Measurements from ENCODE around the gene FRK.

FRK gene

GRCh38 chr6:116102873-116103272 is 42.2 kb upstream of the FRK start:
- no peak for TF ChIP-seq CTCF (IDR thresholded peaks at IDR 0.05; ENCODE audit: low read depth, low read length, missing control alignments)
- Histone ChIP-seq H3K27ac (no peak overlapping the region), H3K36me3 (replicated peaks) (no peaks in the 10 kb centered on the region), H3K27me3 (replicated peaks) (no peaks in the 10 kb centered on the region), H3K4me3 (ENCODE audit: low read depth, low read length) (no peak overlapping the region)
- no peak for DNase-seq
- in situ Hi-C loops (cut with HindIII; ENCODE audit: low pct_ligation_motif_present, low sequenced_read_pairs) = no loop called here

- in situ Hi-C loops (cut with HindIII; ENCODE audit: low pct_ligation_motif_present, low sequenced_read_pairs) = no loop called here
- H3K36me3 ChIP-seq (replicated peaks) = no peaks in the 10 kb centered on the region
- H3K27ac ChIP-seq = no peak overlapping the region
Observed at GRCh38 chr6:116101790-116102189, 41.1 kb upstream of the FRK start.

GRCh38 chr6:116101302-116101718 is 40.6 kb upstream of the FRK start:
- H3K36me3 ChIP-seq (replicated peaks) = no peaks in the 10 kb centered on the region
- no peak for DNase-seq
- no peak for TF ChIP-seq CTCF (IDR thresholded peaks at IDR 0.05; ENCODE audit: low read depth, low read length, missing control alignments)

More at GRCh38 chr6:116101790-116102189, 41.1 kb upstream of the FRK start:
- Histone ChIP-seq H3K27me3 (replicated peaks) (no peaks in the 10 kb centered on the region), H3K4me3 (ENCODE audit: low read depth, low read length) (peak overlapping the region; percentile 84)
- no peak for TF ChIP-seq CTCF (IDR thresholded peaks at IDR 0.05; ENCODE audit: low read depth, low read length, missing control alignments)
- DNase-seq = no peak

GRCh38 chr6:116100419-116101301 is 40.0 kb upstream of the FRK start, which contains the start of gene NT5DC1:
TSS of gene NT5DC1 (plus strand) at chr6:116100853. CDS start at chr6:116100931, 78 bp downstream.
- Histone ChIP-seq H3K36me3 (replicated peaks) (no peaks in the 10 kb centered on the region), H3K27ac (peak within 1 kb of the TSS; percentile 61), H3K4me3 (ENCODE audit: low read depth, low read length) (peak within 1 kb of the TSS; percentile 84), H3K27me3 (replicated peaks) (no peaks in the 10 kb centered on the region)
- peak; percentile 39 for TF ChIP-seq CTCF (IDR thresholded peaks at IDR 0.05; ENCODE audit: low read depth, low read length, missing control alignments)
- in situ Hi-C loops (cut with HindIII; ENCODE audit: low pct_ligation_motif_present, low sequenced_read_pairs) = no loop called here
- peak; percentile 60 for DNase-seq

More at GRCh38 chr6:116101302-116101718, 40.6 kb upstream of the FRK start:
- in situ Hi-C loops (cut with HindIII; ENCODE audit: low pct_ligation_motif_present, low sequenced_read_pairs) = no loop called here
- Histone ChIP-seq H3K27ac (no peak overlapping the region), H3K4me3 (ENCODE audit: low read depth, low read length) (peak overlapping the region; percentile 84), H3K27me3 (replicated peaks) (no peaks in the 10 kb centered on the region)

GRCh38 chr6:116099036-116099435 is 38.3 kb upstream of the FRK start:
- TF ChIP-seq CTCF (IDR thresholded peaks at IDR 0.05; ENCODE audit: low read depth, low read length, missing control alignments) = no peak
- in situ Hi-C loops (cut with HindIII; ENCODE audit: low pct_ligation_motif_present, low sequenced_read_pairs) = no loop called here
- Histone ChIP-seq H3K4me3 (ENCODE audit: low read depth, low read length) (no peak overlapping the region), H3K27me3 (replicated peaks) (no peaks in the 10 kb centered on the region), H3K36me3 (replicated peaks) (no peaks in the 10 kb centered on the region), H3K27ac (no peak overlapping the region)
- no peak for DNase-seq

Data from brain microvascular endothelial cell (primary cell).